ENCODE measurements around the gene FUCA1.
"Not testable (repeated sequence)": the region's sequence is repeated elsewhere in the genome, so short reads cannot be mapped to it uniquely, and the experiment has no call there.

The FUCA1 gene

GRCh38 chr1:23834156-23834555 is 33.9 kb downstream of the FUCA1 start:
- not testable (repeated sequence) for H3K9me3 ChIP-seq (ENCODE audit: control insufficient read depth in 1 of 2, low read length in 2 of 2); H3K27me3 ChIP-seq (ENCODE audit: low read depth, low read length); H3K27ac ChIP-seq (ENCODE audit: low read length); H3K4me3 ChIP-seq (ENCODE audit: low read depth in 1 of 2, low read length in 2 of 2); H3K36me3 ChIP-seq (ENCODE audit: control insufficient read depth in 1 of 2, insufficient read depth in 2 of 2, low read length in 2 of 2); H3K4me1 ChIP-seq (ENCODE audit: control insufficient read depth in 1 of 2, insufficient read depth in 2 of 2, low read length in 2 of 2)

GRCh38 chr1:23827717-23828116 is 40.4 kb downstream of the FUCA1 start:
- Histone ChIP-seq H3K4me1 (ENCODE audit: control insufficient read depth in 1 of 2, insufficient read depth in 2 of 2, low read length in 2 of 2) (peaks cover 0 to 12% of the 10 kb centered on the region in 2 donors), H3K27me3 (ENCODE audit: low read depth, low read length) (no peaks in the 10 kb centered on the region), H3K9me3 (ENCODE audit: control insufficient read depth in 1 of 2, low read length in 2 of 2) (no peaks in the 10 kb centered on the region), H3K4me3 (ENCODE audit: low read depth in 1 of 2, low read length in 2 of 2) (no peak overlapping the region), H3K27ac (ENCODE audit: low read length) (no peak overlapping the region), H3K36me3 (ENCODE audit: control insufficient read depth in 1 of 2, insufficient read depth in 2 of 2, low read length in 2 of 2) (no peaks in the 10 kb centered on the region)

- not testable (repeated sequence) for H3K36me3 ChIP-seq (ENCODE audit: control insufficient read depth in 1 of 2, insufficient read depth in 2 of 2, low read length in 2 of 2); H3K27ac ChIP-seq (ENCODE audit: low read length); H3K27me3 ChIP-seq (ENCODE audit: low read depth, low read length); H3K4me3 ChIP-seq (ENCODE audit: low read depth in 1 of 2, low read length in 2 of 2); H3K9me3 ChIP-seq (ENCODE audit: control insufficient read depth in 1 of 2, low read length in 2 of 2)
- peaks cover 0 to 12% of the 10 kb centered on the region in 2 donors for H3K4me1 ChIP-seq (ENCODE audit: control insufficient read depth in 1 of 2, insufficient read depth in 2 of 2, low read length in 2 of 2)
Observed at GRCh38 chr1:23826590-23826989, 41.5 kb downstream of the FUCA1 start.

GRCh38 chr1:23825762-23826522 is 42.1 kb downstream of the FUCA1 start:
- peak overlapping the region; percentile 97 for H3K27ac ChIP-seq (ENCODE audit: low read length)
- H3K4me1 ChIP-seq (ENCODE audit: control insufficient read depth in 1 of 2, insufficient read depth in 2 of 2, low read length in 2 of 2), result peaks cover 0 to 12% of the 10 kb centered on the region in 2 donors
- no peaks in the 10 kb centered on the region for H3K36me3 ChIP-seq (ENCODE audit: control insufficient read depth in 1 of 2, insufficient read depth in 2 of 2, low read length in 2 of 2)
- H3K4me3 ChIP-seq (ENCODE audit: low read depth in 1 of 2, low read length in 2 of 2), result peak overlapping the region; percentile 76 to 83
- H3K27me3 ChIP-seq (ENCODE audit: low read depth, low read length), result no peaks in the 10 kb centered on the region
- no peaks in the 10 kb centered on the region for H3K9me3 ChIP-seq (ENCODE audit: control insufficient read depth in 1 of 2, low read length in 2 of 2)

DNA sequence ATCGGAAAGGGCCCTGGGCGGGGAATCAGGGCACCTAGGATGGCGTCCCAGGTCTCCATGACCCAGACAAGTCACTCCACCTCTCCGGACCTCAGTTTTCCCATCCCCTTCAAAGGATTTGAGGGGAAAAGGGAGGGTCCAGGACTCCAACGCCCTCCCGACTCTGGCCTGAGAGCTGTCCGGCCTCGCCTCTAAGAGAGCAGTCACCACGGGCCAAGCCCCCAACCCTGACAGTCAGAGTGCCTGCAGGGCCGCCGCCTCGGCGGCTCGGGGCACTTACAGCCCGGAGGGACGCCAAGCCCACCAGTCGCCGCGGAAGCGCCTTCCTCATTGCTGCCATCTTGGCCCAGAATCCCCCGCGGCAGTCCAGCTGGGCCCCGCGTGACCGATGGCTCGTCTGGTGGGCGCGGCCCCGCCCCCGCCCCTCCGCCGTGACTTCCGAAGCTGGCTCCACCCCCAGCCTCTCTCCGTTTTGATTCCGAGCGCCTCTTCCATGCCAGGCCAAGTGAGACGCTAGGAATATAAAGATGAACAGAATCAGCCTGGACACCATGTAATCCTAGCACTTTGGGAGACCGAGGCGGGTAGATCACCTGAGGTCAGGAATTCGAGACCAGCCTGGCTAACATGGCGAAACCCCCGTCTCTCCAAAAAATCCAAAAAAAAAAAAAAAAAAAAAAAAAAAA is 42.9 kb downstream of the FUCA1 start, which contains the start of gene HMGCL:
Gene HMGCL (minus strand): TSS at position 354 of the 686 bp plus-strand sequence. CDS start 14 bp downstream, at position 340.
- Histone ChIP-seq H3K27me3 (ENCODE audit: low read depth, low read length) (no peaks in the 10 kb centered on the region), H3K36me3 (ENCODE audit: control insufficient read depth in 1 of 2, insufficient read depth in 2 of 2, low read length in 2 of 2) (peaks cover 0 to 2% of the 10 kb centered on the region in 2 donors), H3K4me1 (ENCODE audit: control insufficient read depth in 1 of 2, insufficient read depth in 2 of 2, low read length in 2 of 2) (peaks cover 0 to 12% of the 10 kb centered on the region in 2 donors), H3K9me3 (ENCODE audit: control insufficient read depth in 1 of 2, low read length in 2 of 2) (no peaks in the 10 kb centered on the region), H3K27ac (ENCODE audit: low read length) (peak within 1 kb of the TSS; percentile 97), H3K4me3 (ENCODE audit: low read depth in 1 of 2, low read length in 2 of 2) (peak within 1 kb of the TSS; percentile 76 to 83)

- H3K27ac ChIP-seq (ENCODE audit: low read length), result peak overlapping the region; percentile 97
- H3K4me1 ChIP-seq (ENCODE audit: control insufficient read depth in 1 of 2, insufficient read depth in 2 of 2, low read length in 2 of 2), result peaks cover 0 to 12% of the 10 kb centered on the region in 2 donors
- H3K4me3 ChIP-seq (ENCODE audit: low read depth in 1 of 2, low read length in 2 of 2), result peak overlapping the region; percentile 76 to 83
- no peaks in the 10 kb centered on the region for H3K27me3 ChIP-seq (ENCODE audit: low read depth, low read length)
- H3K36me3 ChIP-seq (ENCODE audit: control insufficient read depth in 1 of 2, insufficient read depth in 2 of 2, low read length in 2 of 2), result peaks cover 0 to 3% of the 10 kb centered on the region in 2 donors
- H3K9me3 ChIP-seq (ENCODE audit: control insufficient read depth in 1 of 2, low read length in 2 of 2), result no peaks in the 10 kb centered on the region
Observed at GRCh38 chr1:23824711-23825075, 43.4 kb downstream of the FUCA1 start.

DNA sequence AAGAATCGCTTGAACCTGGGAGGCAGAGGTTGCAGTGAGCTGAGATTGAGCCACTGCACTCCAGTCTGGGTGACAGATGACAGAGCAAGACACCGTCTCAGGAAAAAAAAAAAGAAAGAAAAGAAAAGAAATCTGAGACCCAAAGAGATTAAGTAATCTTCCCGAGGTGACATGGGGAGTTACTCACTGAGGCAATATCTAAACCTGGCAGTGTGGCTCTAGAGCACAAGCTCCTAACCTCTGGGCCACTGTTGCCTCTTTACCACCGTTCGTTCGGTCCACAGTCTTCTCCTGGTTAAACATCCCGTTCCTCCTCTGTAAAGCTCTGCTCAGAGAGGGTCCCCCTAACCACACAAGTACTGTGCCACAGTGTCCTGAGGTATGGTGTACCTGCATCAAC is 44.3 kb downstream of the FUCA1 start:
- no peak overlapping the region for H3K4me3 ChIP-seq (ENCODE audit: low read depth in 1 of 2, low read length in 2 of 2)

DNA sequence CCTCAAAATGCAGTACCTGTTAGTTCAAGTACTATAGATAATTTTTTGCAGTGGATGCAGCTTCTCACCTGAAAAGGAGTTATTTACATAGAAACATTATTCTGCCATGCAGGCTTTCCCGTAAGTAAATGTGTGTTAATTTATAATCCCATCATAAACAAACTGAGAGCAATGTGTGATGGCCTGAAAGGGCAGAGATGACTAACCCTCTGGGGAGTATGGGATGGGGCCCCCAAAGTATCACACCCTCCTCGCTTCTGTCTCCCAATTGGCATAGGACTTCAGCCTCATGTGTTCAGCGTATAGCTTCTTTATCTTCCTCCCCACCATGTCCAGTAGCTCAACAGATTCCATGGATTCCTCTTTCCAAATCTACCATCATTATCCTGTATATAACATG is 50.5 kb downstream of the FUCA1 start:
- no peak overlapping the region for H3K4me3 ChIP-seq (ENCODE audit: low read depth in 1 of 2, low read length in 2 of 2)
- H3K9me3 ChIP-seq (ENCODE audit: control insufficient read depth in 1 of 2, low read length in 2 of 2), result no peaks in the 10 kb centered on the region
- no peaks in the 10 kb centered on the region for H3K27me3 ChIP-seq (ENCODE audit: low read depth, low read length)
- H3K4me1 ChIP-seq (ENCODE audit: control insufficient read depth in 1 of 2, insufficient read depth in 2 of 2, low read length in 2 of 2), result no peaks in the 10 kb centered on the region
- H3K36me3 ChIP-seq (ENCODE audit: control insufficient read depth in 1 of 2, insufficient read depth in 2 of 2, low read length in 2 of 2), result peaks cover 19 to 51% of the 10 kb centered on the region in 2 donors
- H3K27ac ChIP-seq (ENCODE audit: low read length), result no peak overlapping the region

More for the DNA sequence above, 44.3 kb downstream of the FUCA1 start:
- no peaks in the 10 kb centered on the region for H3K9me3 ChIP-seq (ENCODE audit: control insufficient read depth in 1 of 2, low read length in 2 of 2)
- H3K36me3 ChIP-seq (ENCODE audit: control insufficient read depth in 1 of 2, insufficient read depth in 2 of 2, low read length in 2 of 2), result peaks cover 0 to 3% of the 10 kb centered on the region in 2 donors
- H3K4me1 ChIP-seq (ENCODE audit: control insufficient read depth in 1 of 2, insufficient read depth in 2 of 2, low read length in 2 of 2), result peaks cover 0 to 12% of the 10 kb centered on the region in 2 donors
- no peaks in the 10 kb centered on the region for H3K27me3 ChIP-seq (ENCODE audit: low read depth, low read length)
- no peak overlapping the region for H3K27ac ChIP-seq (ENCODE audit: low read length)

DNA sequence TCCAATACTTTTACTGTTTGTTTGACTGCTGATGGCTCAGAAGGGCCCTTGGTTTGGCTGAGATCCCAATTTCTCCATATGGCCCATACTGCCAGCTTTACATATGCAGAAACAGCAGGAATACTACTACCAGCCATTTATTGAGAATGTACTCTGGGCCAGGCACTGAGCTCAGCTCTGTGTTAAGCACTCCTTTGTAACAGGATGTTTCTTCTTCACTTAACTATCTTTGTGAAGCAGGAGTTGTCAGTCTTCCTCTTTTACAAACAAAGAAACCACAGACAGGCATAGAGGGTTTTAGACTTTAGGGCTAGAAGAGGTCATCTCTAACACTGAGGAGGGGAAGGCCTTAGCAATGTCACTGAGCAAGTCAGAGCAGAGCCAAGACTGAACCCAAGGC is 51.2 kb downstream of the FUCA1 start:
- Histone ChIP-seq H3K27me3 (ENCODE audit: low read depth, low read length) (no peaks in the 10 kb centered on the region), H3K9me3 (ENCODE audit: control insufficient read depth in 1 of 2, low read length in 2 of 2) (no peaks in the 10 kb centered on the region), H3K4me3 (ENCODE audit: low read depth in 1 of 2, low read length in 2 of 2) (no peak overlapping the region), H3K4me1 (ENCODE audit: control insufficient read depth in 1 of 2, insufficient read depth in 2 of 2, low read length in 2 of 2) (no peaks in the 10 kb centered on the region), H3K27ac (ENCODE audit: low read length) (no peak overlapping the region), H3K36me3 (ENCODE audit: control insufficient read depth in 1 of 2, insufficient read depth in 2 of 2, low read length in 2 of 2) (peaks cover 23 to 56% of the 10 kb centered on the region in 2 donors)

DNA sequence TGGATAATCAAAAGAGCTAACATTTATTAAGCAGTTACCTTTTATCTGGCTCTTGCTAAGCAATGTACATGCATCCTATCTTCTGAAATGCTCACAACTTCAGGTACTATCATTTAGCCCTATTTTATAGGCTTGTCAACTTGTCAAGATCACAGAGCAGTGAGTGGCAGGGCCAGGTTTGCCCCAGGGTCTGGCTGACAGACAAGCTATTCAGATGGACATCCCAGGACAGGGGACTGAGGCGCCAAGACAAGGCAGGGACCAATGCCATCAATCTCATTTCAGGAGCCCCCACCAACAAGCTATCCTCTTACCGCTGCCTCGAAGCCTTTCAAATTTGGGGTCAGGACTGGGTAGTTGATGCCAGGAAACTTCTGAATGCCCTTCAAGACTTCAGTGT is 51.7 kb downstream of the FUCA1 start:
- Histone ChIP-seq H3K4me3 (ENCODE audit: low read depth in 1 of 2, low read length in 2 of 2) (no peak overlapping the region), H3K4me1 (ENCODE audit: control insufficient read depth in 1 of 2, insufficient read depth in 2 of 2, low read length in 2 of 2) (no peaks in the 10 kb centered on the region), H3K9me3 (ENCODE audit: control insufficient read depth in 1 of 2, low read length in 2 of 2) (no peaks in the 10 kb centered on the region), H3K36me3 (ENCODE audit: control insufficient read depth in 1 of 2, insufficient read depth in 2 of 2, low read length in 2 of 2) (peaks cover 23 to 62% of the 10 kb centered on the region in 2 donors), H3K27me3 (ENCODE audit: low read depth, low read length) (no peaks in the 10 kb centered on the region), H3K27ac (ENCODE audit: low read length) (no peak overlapping the region)

DNA sequence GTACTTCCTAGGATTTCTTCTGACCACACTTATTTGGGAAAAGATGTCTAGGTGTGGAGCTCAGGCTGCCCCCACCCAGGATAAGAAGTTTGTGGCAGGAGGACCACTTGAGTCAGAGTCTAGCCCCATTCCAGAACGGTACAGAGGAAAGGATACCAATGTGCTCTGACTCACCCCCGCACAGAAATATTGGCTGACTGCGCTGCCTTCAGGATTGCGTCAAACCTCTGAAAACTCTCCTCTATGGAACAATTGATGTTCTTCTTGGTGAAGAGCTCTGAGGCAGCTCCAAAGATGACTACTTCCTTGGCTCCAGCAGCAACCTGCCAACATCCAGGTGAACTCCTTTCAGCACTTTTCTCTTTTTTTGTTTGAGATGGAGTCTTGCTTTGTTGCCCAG is 54.1 kb downstream of the FUCA1 start:
- Histone ChIP-seq H3K27ac (ENCODE audit: low read length) (no peak overlapping the region), H3K4me1 (ENCODE audit: control insufficient read depth in 1 of 2, insufficient read depth in 2 of 2, low read length in 2 of 2) (peaks cover 0 to 10% of the 10 kb centered on the region in 2 donors), H3K4me3 (ENCODE audit: low read depth in 1 of 2, low read length in 2 of 2) (no peak overlapping the region), H3K9me3 (ENCODE audit: control insufficient read depth in 1 of 2, low read length in 2 of 2) (no peaks in the 10 kb centered on the region), H3K36me3 (ENCODE audit: control insufficient read depth in 1 of 2, insufficient read depth in 2 of 2, low read length in 2 of 2) (peaks cover 23 to 62% of the 10 kb centered on the region in 2 donors), H3K27me3 (ENCODE audit: low read depth, low read length) (no peaks in the 10 kb centered on the region)

Measured in muscle layer of duodenum (tissue), 2 donors.